HG02588 (cell line): ENCODE results near the gene IGF2.

Experiments
- ATAC-seq: cut with Tn5 transposase; IDR thresholded peaks from one replicate; pipeline ENCODE4 v1.9.1; 2021; ENCODE audit warnings: mild to moderate bottlenecking, moderate library complexity; ENCODE audit not compliant: unreplicated experiment

Gene IGF2

GRCh38 chr11:2169626-2170570 lies 30.7 kb upstream of the IGF2 start:
- ATAC-seq = no peak

GRCh38 chr11:2169005-2169378 lies 29.8 kb upstream of the IGF2 start:
- ATAC-seq = no peak

DNA sequence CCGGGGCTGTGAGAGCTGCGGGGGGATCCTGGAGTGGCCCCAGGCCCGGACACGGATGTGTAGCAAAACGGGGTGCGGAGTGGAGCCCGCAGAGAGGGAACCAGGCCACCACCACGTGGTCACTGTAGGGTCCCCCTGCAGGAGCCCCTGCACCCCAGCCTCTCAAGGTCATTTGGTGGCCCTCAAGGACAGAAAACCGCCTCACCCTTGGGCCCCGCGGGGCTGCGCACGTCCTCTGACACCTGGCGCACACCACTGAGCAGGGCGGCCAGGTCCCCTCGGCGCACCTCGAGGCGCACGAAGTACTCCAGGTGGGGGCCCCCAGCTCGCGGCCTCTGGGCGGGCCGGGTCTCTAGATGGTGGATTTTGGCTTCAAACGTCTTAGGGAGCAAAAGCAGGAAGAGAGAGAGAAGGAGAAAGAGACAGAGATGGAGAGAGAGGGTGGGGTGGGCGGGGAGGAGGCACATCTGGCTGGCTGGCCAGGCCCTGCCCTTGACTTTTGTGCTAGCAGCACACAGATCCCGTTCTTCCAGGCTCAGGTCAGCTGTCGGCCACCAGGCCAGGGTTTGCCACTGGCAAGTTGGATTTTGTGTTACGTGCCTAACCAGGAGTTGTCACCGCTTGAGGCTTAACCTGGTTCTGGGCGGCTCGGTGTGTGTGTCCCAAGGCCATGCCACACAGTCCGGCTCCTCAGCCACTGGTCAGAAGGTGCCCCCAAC lies 29.3 kb upstream of the IGF2 start:
- no peak for ATAC-seq

DNA sequence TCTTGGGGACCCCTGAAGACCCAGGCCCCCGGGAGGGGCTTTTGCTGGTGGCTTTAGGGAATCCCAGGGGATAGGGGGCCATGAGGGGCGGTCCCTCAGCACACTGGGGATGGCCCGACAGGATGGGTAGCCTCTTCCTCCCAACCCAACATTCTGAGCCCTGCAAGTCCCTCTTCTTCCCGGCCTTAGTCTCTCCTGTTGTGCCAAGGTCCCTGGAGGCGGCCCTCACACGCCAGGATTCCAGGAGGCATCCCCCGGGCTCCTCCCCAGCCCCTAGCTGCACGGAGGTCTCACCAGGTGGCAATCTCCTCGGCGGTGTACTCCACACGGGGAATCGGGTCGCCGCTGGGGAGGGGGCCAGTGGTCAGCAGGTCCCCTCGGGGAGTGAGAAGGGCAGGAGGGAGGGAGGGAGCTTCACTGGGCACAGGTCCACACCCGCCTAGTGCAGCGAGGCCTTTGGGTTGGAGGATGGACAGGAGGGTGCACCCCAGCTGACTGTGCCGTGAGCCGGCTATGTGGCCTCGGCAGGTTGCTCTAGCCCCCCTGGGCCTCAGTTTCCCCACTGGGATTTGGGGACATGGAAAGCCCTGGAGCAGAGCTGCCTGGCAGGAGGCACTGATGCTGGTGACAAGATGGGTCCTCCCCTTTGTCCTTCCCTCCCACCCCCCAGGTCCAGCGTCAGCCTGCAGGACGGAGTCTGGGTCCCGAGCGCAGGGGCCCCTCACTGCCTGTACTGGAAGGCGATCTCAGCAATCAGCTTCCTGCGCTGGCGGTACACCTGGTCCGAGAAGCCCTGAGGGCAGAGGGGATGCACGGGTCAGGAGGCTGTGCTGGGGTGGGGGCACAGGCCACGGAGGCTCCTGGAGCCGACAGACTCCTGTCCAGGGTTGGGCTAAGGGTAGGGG lies 28.2 kb upstream of the IGF2 start:
- no peak for ATAC-seq

- ATAC-seq = no peak
Measured at GRCh38 chr11:2166091-2166851, 27.1 kb upstream of the IGF2 start.

- ATAC-seq = no peak
Measured at GRCh38 chr11:2165571-2165970, 26.4 kb upstream of the IGF2 start.

DNA sequence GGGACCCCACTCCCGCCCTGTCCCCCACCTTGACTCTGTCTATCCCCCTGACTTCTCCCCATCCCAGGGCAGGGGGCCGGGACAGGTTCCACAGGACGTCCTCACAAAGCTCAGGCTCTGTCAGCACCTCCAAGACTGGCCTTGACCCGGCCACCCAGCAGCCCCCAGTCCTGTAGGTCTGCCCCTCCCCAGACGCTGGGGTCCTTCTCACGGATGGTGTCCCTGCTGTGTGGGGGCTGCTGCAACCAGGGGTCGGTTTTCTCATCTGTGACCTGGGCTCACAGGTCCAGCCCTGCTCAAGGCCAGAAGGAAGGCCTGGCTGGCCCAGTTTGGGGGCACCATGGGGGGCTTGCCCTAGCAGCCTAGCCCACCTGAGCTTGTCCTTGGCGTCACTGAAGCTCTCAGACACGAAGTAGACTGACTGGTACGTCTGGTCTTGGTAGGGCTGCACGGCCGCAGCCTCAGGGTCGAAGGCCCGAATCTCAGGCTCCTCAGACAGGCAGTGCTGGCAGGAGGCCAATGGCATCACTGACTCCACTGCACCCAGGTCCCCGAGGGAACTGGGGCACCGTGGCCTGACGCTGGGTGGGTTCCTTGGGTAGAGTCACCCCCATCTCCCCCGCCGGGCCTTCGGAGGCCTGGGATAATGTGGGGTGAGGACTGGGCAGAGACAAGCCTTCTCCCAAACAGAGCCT lies 25.8 kb upstream of the IGF2 start:
- ATAC-seq = no peak

DNA sequence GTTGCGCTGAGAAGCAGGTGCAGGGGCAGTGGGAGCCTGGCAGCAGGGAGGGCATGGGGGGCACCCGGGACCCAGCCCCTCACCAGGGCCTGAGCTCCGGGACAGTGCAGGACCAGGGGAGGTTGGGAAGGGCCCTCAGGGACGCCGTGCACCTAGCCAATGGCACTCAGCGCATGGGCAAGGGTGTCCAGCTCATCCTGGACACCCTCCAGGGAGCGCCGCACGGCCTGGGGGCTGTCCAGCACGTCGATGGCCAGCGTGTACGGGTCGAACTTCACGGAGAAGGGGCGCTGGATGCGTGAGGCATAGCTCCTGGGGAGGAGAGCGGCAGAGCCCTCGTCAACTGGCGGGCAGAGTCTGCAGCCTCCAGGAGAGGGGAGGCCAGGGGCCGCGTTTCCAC lies 24.9 kb upstream of the IGF2 start:
- ATAC-seq = no peak

- no peak for ATAC-seq
Measured at GRCh38 chr11:2163428-2163978, 24.3 kb upstream of the IGF2 start.

DNA sequence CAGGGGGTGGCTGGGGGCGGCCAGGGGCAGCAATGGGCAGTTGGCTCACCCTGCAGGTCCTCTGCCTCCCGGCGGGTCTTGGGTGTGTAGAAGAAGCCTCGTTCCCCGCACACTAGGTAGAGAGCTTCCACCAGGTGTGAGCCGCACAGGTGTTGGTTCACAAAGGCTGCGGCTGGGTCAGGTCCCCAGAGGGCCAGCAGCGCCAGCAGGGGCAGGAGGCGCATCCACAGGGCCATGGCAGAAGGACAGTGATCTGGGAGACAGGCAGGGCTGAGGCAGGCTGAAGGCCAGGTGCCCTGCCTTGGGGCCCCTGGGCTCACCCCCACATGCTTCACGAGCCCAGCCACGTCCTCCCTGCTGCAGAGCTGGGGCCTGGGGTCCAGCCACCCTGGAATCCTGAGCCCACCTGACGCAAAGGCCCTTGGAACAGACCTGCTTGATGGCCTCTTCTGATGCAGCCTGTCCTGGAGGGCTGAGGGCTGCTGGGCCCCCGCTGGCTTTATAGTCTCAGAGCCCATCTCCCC lies 21.6 kb upstream of the IGF2 start, which contains the start of gene INS:
Gene INS, minus strand, starts transcription at position 474 of the 524 bp plus-strand sequence. Its CDS starts 238 bp downstream, at position 236.
- no peak for ATAC-seq

DNA sequence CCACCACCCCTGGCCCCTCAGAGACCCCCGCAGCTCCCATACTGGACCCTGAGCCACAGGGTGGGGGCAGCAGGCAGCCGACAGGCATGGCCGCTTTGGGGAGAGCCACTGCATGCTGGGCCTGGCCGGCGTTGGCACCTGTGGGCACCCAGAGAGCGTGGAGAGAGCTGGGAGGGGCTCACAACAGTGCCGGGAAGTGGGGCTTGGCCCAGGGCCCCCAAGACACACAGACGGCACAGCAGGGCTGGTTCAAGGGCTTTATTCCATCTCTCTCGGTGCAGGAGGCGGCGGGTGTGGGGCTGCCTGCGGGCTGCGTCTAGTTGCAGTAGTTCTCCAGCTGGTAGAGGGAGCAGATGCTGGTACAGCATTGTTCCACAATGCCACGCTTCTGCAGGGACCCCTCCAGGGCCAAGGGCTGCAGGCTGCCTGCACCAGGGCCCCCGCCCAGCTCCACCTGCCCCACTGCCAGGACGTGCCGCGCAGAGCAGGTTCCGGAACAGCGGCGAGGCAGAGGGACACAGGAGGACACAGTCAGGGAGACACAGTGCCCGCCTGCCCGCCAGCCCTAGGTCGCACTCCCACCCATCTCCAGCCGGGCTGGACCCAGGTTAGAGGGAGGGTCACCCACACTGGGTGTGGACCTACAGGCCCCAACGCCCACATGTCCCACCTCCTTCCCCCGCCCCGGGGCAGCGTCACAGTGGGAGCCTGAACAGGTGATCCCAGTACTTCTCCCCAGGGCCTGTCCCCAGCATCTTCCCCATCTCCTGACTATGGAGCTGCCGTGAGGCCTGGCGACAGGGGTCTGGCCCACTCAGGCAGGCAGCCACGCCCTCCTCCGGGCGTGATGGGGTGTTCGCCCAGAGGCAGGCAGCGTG lies 20.6 kb upstream of the IGF2 start:
- ATAC-seq = no peak

GRCh38 chr11:2158966-2159365 lies 19.8 kb upstream of the IGF2 start:
- no peak for ATAC-seq

GRCh38 chr11:2158296-2158737 lies 19.1 kb upstream of the IGF2 start:
- no peak for ATAC-seq

DNA sequence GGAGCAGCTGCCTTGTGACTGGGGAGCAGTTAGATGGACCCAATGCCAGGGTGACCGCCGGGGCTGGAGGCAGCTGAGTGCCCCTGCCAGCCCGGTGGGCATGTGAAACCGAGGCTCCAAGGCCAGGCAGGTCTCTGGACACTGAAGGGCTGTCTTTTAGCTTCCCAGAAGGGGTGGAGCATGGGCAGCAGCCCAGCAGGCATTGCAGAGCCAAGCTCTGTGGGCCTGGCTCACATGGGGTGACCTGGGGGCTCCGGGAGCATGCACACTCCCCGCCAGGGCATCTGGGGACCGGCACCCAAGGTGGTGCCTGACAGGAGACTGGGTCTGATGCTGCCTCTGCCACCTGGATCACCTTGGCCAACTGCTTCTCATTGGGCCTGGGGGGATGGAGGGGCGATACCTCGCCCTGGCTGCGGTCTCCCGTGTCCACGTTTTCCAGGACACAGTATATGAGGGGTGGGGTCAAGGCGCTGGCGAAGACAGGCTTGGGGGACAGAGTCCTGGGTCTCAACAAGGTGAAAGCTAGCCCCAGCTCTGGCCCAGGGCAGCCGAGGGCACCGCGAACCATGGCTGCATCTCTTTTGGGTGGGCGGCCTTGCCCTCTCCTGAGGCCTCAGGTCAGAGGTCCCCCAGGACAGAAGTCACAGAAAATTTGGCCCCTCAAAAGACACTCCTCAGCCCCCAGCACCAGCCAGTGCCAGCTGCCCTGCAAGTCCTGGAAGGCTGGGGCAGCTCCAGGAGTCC lies 18.3 kb upstream of the IGF2 start:
- no peak for ATAC-seq

GRCh38 chr11:2156416-2157182 lies 17.4 kb upstream of the IGF2 start:
- ATAC-seq = no peak

- ATAC-seq = no peak
Measured at GRCh38 chr11:2155511-2155910, 16.3 kb upstream of the IGF2 start.

DNA sequence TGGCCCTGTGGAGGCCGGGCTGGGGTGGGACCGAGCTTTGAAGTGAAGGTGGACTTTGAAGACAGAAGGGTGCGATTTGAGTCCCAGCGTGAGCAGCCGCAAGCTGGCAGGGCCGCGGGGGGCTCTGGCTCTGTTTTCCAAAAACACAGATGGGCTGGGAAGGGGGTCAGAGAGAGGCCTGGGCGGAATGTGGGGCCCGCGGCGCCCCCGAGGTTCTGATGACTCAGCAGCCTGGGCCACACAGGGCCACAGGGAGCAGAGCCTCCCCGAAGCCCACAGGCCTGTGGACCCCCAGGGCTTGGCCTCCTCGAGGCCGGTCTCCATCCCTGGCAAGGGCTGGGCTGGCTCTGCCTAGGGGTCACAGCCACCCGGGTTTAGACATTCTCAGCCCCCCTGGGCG lies 15.7 kb upstream of the IGF2 start:
- ATAC-seq = no peak
